GM18505 (cell line): Measurements from ENCODE around the gene THY1.

Experiments
- ATAC-seq: cut with Tn5 transposase; IDR thresholded peaks from one replicate; pipeline ENCODE4 v1.9.1; 2021; ENCODE audit not compliant: unreplicated experiment
- POLR2A ChIP-seq: IDR thresholded peaks from 4 replicates; pipeline ENCODE4 v1.6.1; 2011; ENCODE audit warnings: borderline replicate concordance; ENCODE audit not compliant: insufficient read depth, insufficient read length; ENCODE audit errors: extremely low read depth

Gene THY1

DNA sequence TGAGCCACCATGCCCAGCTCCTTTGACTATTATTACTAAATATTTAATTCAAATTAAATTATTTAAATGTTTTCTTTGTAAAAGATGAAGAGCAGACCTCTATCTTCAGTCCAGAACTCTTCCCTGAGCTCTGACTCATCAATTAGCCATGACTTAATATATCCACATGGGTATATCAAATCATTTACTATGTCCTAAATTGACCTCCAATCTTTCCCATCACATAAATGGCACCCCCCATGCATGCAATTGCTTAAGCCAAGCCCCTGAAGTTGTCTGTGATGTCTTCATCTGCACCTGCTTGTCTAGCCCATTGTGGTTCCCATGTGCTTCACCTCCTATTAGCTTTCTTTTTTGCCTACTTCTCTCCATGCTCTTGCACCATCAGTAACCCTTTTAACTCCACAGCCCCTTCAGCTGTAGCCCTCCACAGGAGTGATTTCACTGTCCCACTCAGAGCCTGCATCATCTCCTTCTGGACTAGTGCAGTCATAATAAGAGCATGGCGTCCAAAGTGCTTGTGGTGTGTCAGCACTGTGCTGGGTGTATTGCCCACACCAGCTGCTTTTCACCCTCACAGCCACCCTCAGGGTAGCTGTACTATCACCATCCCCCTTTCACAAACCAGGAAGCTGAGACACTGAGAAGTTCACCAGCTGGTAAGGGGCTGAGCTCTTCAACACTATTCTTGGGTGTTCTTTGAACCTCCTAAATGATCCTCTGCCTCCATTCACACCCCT is 11.8 kb upstream of the THY1 start:
- no peak for ATAC-seq
- TF ChIP-seq POLR2A = no peak

DNA sequence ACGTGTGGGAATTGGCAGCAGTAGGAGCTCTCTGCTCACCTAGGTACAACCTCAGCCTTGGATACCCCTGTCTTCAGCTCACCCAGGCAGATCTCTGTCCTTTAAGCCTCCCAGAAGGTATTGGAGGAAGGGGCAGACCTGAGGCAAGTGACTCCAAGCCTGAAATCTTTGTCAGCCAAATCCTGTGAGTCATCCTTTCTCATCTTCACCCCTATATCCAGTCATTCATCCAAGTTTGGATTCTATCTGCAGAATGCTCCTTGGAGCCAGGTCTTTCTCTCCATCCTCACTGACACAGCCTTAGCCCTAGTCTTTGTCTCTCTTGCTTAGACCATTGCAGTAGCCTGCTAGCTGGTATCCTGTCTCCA is 10.4 kb upstream of the THY1 start:
- no peak for TF ChIP-seq POLR2A
- ATAC-seq = no peak

DNA sequence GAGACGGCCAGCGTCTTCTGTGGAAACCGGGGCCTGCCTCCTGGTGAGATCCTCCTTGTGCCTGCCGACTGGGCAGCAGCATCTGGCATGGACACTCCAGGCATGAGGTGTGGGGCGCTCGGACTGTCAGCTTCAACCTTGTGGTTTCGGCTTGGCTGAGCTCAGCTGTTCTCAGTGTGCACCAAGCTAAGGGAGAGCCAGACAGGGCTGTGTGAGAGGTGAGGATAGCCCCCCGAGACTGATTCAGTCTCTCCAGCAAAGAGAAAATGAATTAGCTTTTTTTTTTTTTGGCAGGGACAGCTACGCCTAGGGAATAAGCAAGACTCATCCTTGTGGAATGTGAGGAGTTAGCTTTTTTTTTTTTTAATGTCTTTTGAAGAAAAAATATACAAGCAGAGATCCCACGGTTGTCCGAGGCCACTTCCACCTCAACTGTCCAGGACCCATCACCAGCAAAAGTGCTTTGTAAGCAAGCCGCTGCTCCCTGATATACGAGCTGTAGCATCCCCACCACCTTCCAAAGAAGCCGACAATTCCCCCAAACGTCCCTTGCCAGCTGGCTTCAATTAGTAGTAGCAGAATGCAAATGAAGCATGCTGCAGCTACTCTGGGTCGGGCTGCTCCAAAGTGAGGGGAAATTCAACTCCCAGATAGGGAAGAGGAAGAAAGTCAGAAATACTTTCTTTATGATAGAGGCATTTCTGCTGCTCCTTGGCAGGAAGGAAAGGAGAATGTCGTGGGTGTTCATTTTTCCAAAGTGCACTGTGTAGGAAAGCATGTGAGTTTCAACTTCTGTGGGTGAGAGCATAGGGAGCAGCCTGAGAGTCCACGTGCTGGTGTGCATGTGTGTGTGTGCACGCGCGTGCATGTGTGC is 9.7 kb upstream of the THY1 start:
- TF ChIP-seq POLR2A = no peak
- ATAC-seq = no peak

DNA sequence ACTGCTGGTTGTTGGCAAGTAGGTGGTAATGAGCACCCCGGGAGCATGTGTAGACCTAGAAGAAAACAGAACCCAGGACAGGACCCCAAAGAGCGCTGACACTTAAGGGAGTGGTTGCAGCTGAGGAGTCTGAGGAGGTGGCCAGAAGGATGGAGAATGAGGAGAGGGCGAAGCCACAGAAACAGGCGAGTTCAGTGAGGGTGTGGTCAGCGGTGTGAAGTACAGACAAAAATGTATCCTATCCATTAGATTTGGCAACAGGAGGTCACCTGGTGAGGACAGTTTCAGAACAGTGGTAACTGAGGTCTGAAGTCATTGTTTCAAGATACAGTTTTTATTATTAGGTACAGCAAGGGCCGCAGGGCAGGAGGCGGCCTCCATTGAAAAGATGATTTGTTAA is 8.6 kb upstream of the THY1 start:
- no peak for TF ChIP-seq POLR2A
- ATAC-seq = no peak

DNA sequence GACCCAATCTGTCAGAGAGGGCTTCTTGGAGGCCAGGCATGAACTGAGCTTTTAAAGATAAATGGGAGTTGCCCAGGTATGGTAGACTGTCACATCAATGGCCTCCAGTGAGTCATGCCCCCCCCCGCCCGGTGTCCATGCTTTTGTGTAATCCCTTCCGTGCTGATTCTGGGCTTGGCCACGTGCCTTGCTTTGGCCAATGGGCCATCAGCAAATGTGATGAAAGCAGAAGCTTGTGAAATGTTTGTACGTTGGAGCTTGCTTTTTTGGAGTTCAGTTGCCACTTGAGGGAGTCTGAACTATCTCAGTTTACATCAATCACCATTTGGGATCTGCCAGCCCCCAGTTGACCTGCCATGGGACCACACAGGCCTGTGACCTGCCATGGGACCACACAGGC is 4.3 kb upstream of the THY1 start:
- TF ChIP-seq POLR2A = no peak
- ATAC-seq = no peak

DNA sequence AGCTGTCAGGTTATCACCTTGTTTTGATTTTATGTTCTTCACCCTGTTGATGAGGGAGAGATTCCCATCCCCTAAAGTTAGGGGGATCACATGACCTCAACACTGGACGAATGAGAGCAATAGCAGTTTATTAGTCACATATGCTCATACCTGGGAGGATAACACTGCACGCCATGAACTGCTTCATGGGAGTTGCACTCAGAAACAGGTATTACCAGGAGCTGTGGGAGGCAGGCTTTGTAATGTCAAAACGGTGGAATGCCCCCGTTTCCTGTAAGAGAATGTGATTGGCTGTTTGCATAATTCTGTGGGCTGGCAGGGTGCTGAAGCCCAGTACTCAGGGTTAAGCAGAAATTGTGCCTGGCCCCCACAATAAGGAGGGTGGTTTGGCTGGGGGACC is 3.2 kb upstream of the THY1 start:
- ATAC-seq = no peak
- TF ChIP-seq POLR2A = no peak

DNA sequence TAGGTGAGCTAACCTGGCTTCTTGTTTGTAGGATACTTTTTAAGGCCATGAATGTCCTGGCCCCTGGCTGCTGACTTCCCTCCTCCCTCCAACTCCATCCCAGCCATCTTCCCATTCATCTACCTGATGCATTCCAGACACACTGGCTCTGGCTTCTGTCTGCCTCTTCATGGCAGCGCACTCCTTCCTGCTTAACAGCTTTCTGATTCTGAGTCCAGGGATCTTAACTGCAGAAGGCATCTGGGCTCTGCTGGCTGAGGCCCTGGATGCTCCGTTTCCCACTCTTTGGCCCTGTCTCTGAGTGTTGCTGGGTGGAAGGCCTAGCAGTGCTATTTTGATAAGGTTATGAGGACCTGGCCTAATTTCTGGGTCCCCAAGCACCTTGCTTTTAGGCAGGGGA is 1.8 kb upstream of the THY1 start:
- no peak for ATAC-seq
- TF ChIP-seq POLR2A = no peak

DNA sequence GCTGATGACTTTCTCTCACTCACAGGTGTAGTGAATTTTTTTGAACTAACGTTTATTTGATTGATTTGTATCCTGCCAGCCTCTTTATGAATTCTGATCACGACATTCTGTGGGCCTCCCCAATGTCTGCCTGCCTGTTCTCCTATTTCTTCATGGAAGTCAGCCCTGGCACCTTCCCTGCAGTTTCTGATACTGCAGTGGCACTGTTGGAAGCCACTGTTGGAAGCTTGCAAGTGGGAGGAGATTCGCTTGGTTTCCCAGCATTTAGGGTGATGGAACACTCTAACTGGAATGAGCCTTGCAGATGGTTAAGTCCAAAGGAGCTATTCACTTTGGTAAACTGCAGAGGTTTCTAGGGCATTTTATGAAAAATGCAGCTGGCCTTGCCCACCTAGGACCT is 1.3 kb upstream of the THY1 start:
- TF ChIP-seq POLR2A = no peak
- no peak for ATAC-seq

DNA sequence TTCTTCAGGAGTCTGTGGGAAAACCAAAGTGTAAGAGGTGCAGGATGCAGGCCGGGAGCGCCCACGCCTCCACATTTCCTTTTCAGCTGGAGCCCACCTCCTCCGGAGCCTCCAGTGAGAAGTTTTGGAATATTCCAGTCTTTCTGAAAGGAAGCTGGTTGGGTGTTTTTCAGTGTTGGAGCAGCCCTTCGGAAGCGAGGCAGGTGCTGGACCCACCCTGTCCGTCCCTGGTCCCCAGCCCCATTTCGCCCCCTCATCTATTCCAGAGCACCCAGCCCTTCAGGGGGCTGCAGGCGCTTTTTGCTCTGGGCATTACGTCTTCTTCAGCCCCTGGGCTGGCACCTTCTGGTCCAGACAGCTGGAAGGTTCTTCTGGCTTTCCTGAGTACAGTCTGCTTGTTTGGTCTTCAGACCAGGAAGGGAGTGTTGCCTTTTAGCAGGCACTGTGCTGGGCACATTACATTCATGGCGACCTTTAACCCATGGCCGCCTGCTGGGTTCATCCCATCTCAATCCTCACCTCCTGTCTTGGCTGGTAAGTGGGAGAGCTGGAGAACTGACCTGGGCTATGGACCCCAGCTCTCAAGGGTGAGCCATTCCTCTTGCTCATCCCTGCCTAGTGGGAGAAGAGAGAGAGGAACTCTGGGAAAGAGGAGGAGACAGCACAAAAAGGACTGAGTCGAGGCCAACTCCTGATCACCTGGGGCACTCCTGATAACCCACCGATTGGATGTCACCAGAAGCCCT is 710 bp upstream of the THY1 start:
- no peak for TF ChIP-seq POLR2A
- no peak for ATAC-seq

DNA sequence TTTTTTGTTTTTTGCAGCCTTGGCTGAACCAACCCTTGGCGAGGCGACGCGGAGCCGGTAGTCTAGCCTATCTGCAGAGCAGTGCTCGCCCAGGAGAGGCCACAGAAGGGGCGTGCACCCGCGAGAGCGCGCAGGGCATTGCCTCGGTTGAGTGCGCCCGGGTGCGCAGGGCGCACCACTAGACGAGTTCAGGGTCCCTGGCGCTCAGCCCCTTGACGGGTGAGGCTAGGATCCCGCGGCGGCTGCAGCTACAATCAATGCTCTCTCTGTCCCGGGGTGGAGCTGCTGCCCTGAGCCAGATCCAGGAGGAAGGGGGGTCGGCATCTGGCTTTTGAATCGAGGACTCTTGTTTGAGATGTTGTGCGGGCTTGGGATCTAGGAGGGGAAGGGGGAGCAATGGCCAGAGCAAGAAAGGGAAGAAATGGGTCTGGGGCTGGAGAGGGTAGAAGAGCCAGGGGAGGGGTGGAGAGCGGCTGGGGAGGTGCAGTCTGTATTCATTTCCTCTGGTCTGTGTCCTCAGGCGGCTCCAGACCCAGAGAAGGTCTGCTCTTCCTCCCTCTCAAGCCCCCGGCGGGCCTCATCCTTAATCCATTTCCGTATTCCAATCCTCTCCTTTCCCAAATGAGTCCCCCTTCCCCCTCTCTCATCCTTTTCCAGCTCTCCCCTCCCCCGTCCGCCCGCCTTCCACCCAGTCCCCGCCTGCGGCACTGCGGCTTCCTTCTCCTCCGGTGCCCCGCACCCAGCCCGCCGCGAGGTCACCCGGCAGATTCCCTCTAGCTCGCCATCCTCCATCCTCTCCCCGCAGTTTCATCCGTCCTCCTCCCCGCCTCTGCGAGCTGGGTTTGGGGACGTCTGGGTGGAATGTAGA is 797 bp downstream of the THY1 start:
- no peak for ATAC-seq

DNA sequence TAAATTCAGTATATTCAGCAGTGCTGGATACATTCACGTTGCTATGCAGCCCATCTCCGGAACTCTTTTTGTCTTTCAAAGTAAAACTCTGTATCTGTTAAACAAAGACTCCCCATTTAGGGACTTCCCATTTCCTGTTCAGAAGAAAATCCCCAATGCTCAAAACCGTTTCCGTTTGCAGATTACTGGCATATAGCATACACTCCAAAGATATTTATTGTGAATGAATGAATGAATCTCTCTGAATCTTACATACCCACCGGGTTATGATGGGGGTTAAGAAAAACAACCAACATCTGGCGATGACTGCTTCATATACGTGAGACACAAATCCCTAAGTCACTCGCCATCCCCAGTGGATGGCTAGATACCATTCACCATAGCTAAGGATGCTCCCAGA is 1.6 kb downstream of the THY1 start:
- ATAC-seq = no peak
- no peak for TF ChIP-seq POLR2A

More for the DNA sequence above, 797 bp downstream of the THY1 start:
- no peak for TF ChIP-seq POLR2A

DNA sequence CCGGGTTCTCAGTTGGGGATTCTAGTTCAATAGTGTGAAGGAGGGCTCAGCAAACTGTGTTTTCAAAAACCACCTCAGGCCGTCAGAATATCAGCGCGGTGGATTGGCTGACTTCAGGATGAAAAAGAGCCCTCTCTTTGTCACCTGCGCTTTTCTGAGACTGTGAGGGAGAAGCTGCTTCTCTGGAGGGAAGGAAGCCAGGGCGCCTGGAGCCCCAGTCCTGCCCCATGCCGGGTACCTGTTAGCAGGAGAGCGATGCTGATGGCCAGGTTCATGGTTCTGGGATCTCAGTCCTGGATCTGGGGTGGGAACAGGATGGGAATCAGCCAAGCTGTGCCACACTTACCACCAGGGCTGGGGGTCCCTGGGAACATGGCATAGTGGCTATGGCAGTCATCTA is 2.3 kb downstream of the THY1 start:
- no peak for TF ChIP-seq POLR2A
- ATAC-seq = no peak

DNA sequence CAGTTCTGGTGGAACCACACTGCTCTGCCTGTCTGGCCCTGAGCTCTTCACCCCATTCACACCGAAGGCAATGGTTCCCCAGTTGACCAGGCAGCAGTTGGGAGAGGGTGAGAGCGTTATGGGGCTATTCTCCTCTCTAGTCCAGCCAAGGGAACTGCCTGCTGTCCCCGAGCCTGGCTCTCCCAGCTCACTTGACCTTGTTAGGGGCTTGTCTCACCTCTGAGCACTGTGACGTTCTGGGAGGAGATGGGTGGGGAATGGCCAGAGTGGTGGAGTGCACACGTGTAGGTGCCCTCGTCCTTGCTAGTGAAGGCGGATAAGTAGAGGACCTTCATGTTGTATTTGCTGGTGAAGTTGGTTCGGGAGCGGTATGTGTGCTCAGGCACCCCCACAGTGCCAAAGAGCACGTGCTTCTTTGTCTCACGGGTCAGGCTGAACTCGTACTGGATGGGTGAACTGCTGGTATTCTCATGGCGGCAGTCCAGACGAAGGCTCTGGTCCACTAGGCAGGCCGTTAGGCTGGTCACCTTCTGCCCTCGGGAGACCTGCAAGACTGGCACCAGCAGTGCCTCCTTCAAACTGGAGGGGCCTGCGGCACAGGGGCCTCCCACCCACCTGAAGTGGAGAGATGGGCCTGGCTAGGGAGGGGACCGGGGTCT is 3.0 kb downstream of the THY1 start:
- no peak for TF ChIP-seq POLR2A
- no peak for ATAC-seq

DNA sequence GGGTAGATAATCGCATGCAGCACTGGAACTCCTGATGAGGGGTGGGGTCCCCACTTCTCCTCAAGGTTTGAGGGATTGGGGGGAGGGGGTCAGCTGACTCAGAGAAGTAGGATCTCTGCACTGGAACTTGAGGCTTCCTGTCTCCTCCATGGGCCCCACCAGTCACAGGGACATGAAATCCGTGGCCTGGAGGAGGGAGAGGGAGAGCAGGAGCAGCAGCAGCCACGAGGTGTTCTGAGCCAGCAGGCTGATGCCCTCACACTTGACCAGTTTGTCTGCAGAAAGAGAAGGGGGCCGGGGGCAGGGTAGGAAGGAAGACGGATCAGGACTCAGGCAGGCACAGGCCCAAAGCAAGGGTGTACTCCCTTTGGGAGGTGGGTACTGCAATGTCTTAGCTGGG is 3.7 kb downstream of the THY1 start:
- no peak for ATAC-seq
- TF ChIP-seq POLR2A = no peak
